ENCODE results near the gene PCGF6. TPM values are rescaled to one million over a fixed set of nuclear protein-coding genes. Genes with fewer than 3 reads are reported as not detected.

PCGF6 gene
- total and polyA plus RNA-seq, 11 donors, result 5.3 to 8.5 (median 6.6) TPM

- intact Hi-C loops (cut with DNase I), result no loop called here
- H3K4me3 ChIP-seq, result no peak overlapping the region
- H3K27me3 ChIP-seq, result no peaks in the 10 kb centered on the region
- H3K9me3 ChIP-seq, result no peaks in the 10 kb centered on the region
- DNase-seq (no peak), ATAC-seq (no peak)
- TF ChIP-seq CTCF (IDR thresholded peaks at IDR 0.05) (no peak), POLR2A (IDR thresholded peaks at IDR 0.05) (no peak)
- H3K4me1 ChIP-seq, result no peaks in the 10 kb centered on the region
- peaks cover 0 to 88% (median 73%) of the 10 kb centered on the region in 9 donors for H3K36me3 ChIP-seq
- H3K27ac ChIP-seq, result no peak overlapping the region
Measured at GRCh38 chr10:103316087-103316486, 34.9 kb downstream of the PCGF6 start.

- intact Hi-C loops (cut with DNase I), result no loop called here
- no peak for ATAC-seq
Measured at GRCh38 chr10:103310197-103310596, 40.7 kb downstream of the PCGF6 start.

GRCh38 chr10:103307594-103307993 is 43.3 kb downstream of the PCGF6 start:
- TF ChIP-seq CTCF (IDR thresholded peaks at IDR 0.05), result no peak
- TF ChIP-seq POLR2A (IDR thresholded peaks at IDR 0.05), result no peak
- Histone ChIP-seq H3K4me1 (no peaks in the 10 kb centered on the region), H3K36me3 (peaks cover 0 to 98% (median 60%) of the 10 kb centered on the region in 9 donors), H3K27me3 (no peaks in the 10 kb centered on the region), H3K4me3 (no peak overlapping the region), H3K9me3 (no peaks in the 10 kb centered on the region), H3K27ac (no peak overlapping the region)
- WGBS, 4 donors, result 96 to 98% (median 97%) methylated on average over 5 of the region's 5 CpGs
- intact Hi-C loops (cut with DNase I), result no loop called here
- ATAC-seq (no peak), DNase-seq (no peak)

More at GRCh38 chr10:103310197-103310596, 40.7 kb downstream of the PCGF6 start:
- H3K36me3 ChIP-seq, result peaks cover 0 to 99% (median 68%) of the 10 kb centered on the region in 9 donors
- 90 to 100% (median 94%) methylated on average over 1 of the region's 1 CpG for WGBS, 4 donors
- TF ChIP-seq CTCF (IDR thresholded peaks at IDR 0.05) (no peak), POLR2A (IDR thresholded peaks at IDR 0.05) (no peak)
- H3K27ac ChIP-seq, result no peak overlapping the region
- H3K27me3 ChIP-seq, result no peaks in the 10 kb centered on the region
- no peaks in the 10 kb centered on the region for H3K4me1 ChIP-seq
- H3K9me3 ChIP-seq, result no peaks in the 10 kb centered on the region
- H3K4me3 ChIP-seq, result no peak overlapping the region
- no peak for DNase-seq

GRCh38 chr10:103295374-103296015 is 55.4 kb downstream of the PCGF6 start:
- no peaks in the 10 kb centered on the region for H3K9me3 ChIP-seq
- H3K4me1 ChIP-seq, result no peaks in the 10 kb centered on the region
- H3K27ac ChIP-seq, result no peak overlapping the region
- no peaks in the 10 kb centered on the region for H3K36me3 ChIP-seq
- H3K4me3 ChIP-seq, result no peak overlapping the region
- no peaks in the 10 kb centered on the region for H3K27me3 ChIP-seq
- no peak for DNase-seq
- WGBS, 4 donors, result 73 to 86% (median 84%) methylated on average over 2 of the region's 2 CpGs
- no peak for ATAC-seq
- intact Hi-C loops (cut with DNase I), result no loop called here
- no peak for TF ChIP-seq CTCF (IDR thresholded peaks at IDR 0.05)
- no peak for TF ChIP-seq POLR2A (IDR thresholded peaks at IDR 0.05)
